ENCODE data around the gene PDPK1. TPM values are rescaled to one million over a fixed set of nuclear protein-coding genes. Genes with fewer than 3 reads are reported as not detected.

The PDPK1 gene
- total RNA-seq, 3 donors from 2014 or later (not counting 1 experiment from before 2014, with no cell fraction given), result 63.1 to 80.7 (median 73.5) TPM

- intact Hi-C loops (cut with micrococcal nuclease), result no loop called here
- Histone ChIP-seq H3K4me3 (ENCODE audit: low read length) (no peak overlapping the region), H3K4me1 (ENCODE audit: control insufficient read depth, insufficient read depth, low read length) (peaks cover 26% of the 10 kb centered on the region), H3K36me3 (ENCODE audit: control insufficient read depth, insufficient read depth, low read length) (peaks cover 42% of the 10 kb centered on the region), H3K9me3 (ENCODE audit: control insufficient read depth, insufficient read depth, low read length) (no peaks in the 10 kb centered on the region), H3K27ac (ENCODE audit: low read length) (no peak overlapping the region), H3K27me3 (ENCODE audit: control insufficient read depth, insufficient read depth, low read length) (no peaks in the 10 kb centered on the region)
- ATAC-seq (no peak), DNase-seq (no peak)
- TF ChIP-seq CTCF (IDR thresholded peaks at IDR 0.05), result no peak
- H3K4me1 Mint-ChIP-seq, result peaks cover 18 to 26% of the 10 kb centered on the region in 2 donors
- H3K4me3 Mint-ChIP-seq, result no peak overlapping the region
- no peaks in the 10 kb centered on the region for H3K36me3 Mint-ChIP-seq
- no peaks in the 10 kb centered on the region for H3K27me3 Mint-ChIP-seq (ENCODE audit: low read depth in 2 of 2)
- H3K27ac Mint-ChIP-seq, result no peak overlapping the region
- WGBS (ENCODE audit: insufficient coverage), result 96% methylated on average over 36 of the region's 36 CpGs
- no peaks in the 10 kb centered on the region for H3K9me3 Mint-ChIP-seq
These were observed 9.4 kb upstream of the PDPK1 start for GRCh38 chr16:2528161-2529060.

- Mint-ChIP-seq H3K4me3 (no peak overlapping the region), H3K27me3 (ENCODE audit: low read depth in 2 of 2) (no peaks in the 10 kb centered on the region), H3K4me1 (peaks cover 18 to 26% of the 10 kb centered on the region in 2 donors), H3K9me3 (no peaks in the 10 kb centered on the region), H3K27ac (peak overlapping the region in 1 of 2 donors; percentile 100), H3K36me3 (no peaks in the 10 kb centered on the region)
- Histone ChIP-seq H3K36me3 (ENCODE audit: control insufficient read depth, insufficient read depth, low read length) (peaks cover 33% of the 10 kb centered on the region), H3K27me3 (ENCODE audit: control insufficient read depth, insufficient read depth, low read length) (no peaks in the 10 kb centered on the region), H3K4me1 (ENCODE audit: control insufficient read depth, insufficient read depth, low read length) (peaks cover 29% of the 10 kb centered on the region), H3K4me3 (ENCODE audit: low read length) (no peak overlapping the region), H3K27ac (ENCODE audit: low read length) (no peak overlapping the region), H3K9me3 (ENCODE audit: control insufficient read depth, insufficient read depth, low read length) (no peaks in the 10 kb centered on the region)
- WGBS (ENCODE audit: insufficient coverage), result 96% methylated on average over 32 of the region's 32 CpGs
- DNase-seq (peak in 1 of 2 donors; percentile 19), ATAC-seq (no peak)
- intact Hi-C loops (cut with micrococcal nuclease), result no loop called here
- TF ChIP-seq CTCF (IDR thresholded peaks at IDR 0.05), result no peak
These were observed 8.5 kb upstream of the PDPK1 start for GRCh38 chr16:2529061-2529931.

GRCh38 chr16:2529961-2530628 is 7.7 kb upstream of the PDPK1 start:
- Histone ChIP-seq H3K27ac (ENCODE audit: low read length) (no peak overlapping the region), H3K27me3 (ENCODE audit: control insufficient read depth, insufficient read depth, low read length) (no peaks in the 10 kb centered on the region), H3K4me3 (ENCODE audit: low read length) (no peak overlapping the region), H3K9me3 (ENCODE audit: control insufficient read depth, insufficient read depth, low read length) (no peaks in the 10 kb centered on the region), H3K4me1 (ENCODE audit: control insufficient read depth, insufficient read depth, low read length) (peaks cover 29% of the 10 kb centered on the region), H3K36me3 (ENCODE audit: control insufficient read depth, insufficient read depth, low read length) (peaks cover 27% of the 10 kb centered on the region)
- intact Hi-C loops (cut with micrococcal nuclease), result no loop called here
- H3K4me3 Mint-ChIP-seq, result no peak overlapping the region
- ATAC-seq (no peak), DNase-seq (no peak)
- peak overlapping the region; percentile 98 to 100 for H3K27ac Mint-ChIP-seq
- no peak for TF ChIP-seq CTCF (IDR thresholded peaks at IDR 0.05)
- no peaks in the 10 kb centered on the region for H3K9me3 Mint-ChIP-seq
- no peaks in the 10 kb centered on the region for H3K27me3 Mint-ChIP-seq (ENCODE audit: low read depth in 2 of 2)
- peaks cover 18 to 26% of the 10 kb centered on the region in 2 donors for H3K4me1 Mint-ChIP-seq
- WGBS (ENCODE audit: insufficient coverage), result 97% methylated on average over 15 of the region's 15 CpGs
- H3K36me3 Mint-ChIP-seq, result no peaks in the 10 kb centered on the region

All from natural killer cell (primary cell).